Lower leg skin (tissue), 3 donors: ENCODE results near the gene CACNB2.

Source experiments
- POLR2A ChIP-seq, 2 donors: fragments of 450-650 bp; IDR thresholded peaks; one replicate each; pipeline ENCODE4 v1.6.1; 2016 to 2017; ENCODE audit warnings: antibody characterized with exemption in 2 of 2, mild to moderate bottlenecking in 1 of 2, moderate library complexity in 1 of 2
- TF ChIP-seq, protein P1 (sequence below), 3 donors: fragments of 450-650 bp; IDR thresholded peaks; one replicate each; pipeline ENCODE4 v1.5.1; 2016; ENCODE audit warnings: antibody characterized with exemption in 3 of 3, mild to moderate bottlenecking in 3 of 3, moderate library complexity in 2 of 3

- TF ChIP-seq, protein P1, sequence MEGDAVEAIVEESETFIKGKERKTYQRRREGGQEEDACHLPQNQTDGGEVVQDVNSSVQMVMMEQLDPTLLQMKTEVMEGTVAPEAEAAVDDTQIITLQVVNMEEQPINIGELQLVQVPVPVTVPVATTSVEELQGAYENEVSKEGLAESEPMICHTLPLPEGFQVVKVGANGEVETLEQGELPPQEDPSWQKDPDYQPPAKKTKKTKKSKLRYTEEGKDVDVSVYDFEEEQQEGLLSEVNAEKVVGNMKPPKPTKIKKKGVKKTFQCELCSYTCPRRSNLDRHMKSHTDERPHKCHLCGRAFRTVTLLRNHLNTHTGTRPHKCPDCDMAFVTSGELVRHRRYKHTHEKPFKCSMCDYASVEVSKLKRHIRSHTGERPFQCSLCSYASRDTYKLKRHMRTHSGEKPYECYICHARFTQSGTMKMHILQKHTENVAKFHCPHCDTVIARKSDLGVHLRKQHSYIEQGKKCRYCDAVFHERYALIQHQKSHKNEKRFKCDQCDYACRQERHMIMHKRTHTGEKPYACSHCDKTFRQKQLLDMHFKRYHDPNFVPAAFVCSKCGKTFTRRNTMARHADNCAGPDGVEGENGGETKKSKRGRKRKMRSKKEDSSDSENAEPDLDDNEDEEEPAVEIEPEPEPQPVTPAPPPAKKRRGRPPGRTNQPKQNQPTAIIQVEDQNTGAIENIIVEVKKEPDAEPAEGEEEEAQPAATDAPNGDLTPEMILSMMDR (IDR thresholded peaks at IDR 0.05), result no peak
- no peak for TF ChIP-seq POLR2A (IDR thresholded peaks at IDR 0.05)
Measured at GRCh38 chr10:18099415-18099814, 40.8 kb upstream of the CACNB2 start.
